EL (cell line): ENCODE results near the gene WDR38.
A peak's percentile ranks its signal among the peaks of the same experiment; 100 is the strongest.

Experiments used
- DNase-seq: peaks from one replicate; pipeline ENCODE4 v3.0.0-alpha.2; 2016

Gene WDR38

GRCh38 chr9:124886461-124886860 is 33.2 kb downstream of the WDR38 start:
- DNase-seq, result no peak

GRCh38 chr9:124886866-124887492 is 33.7 kb downstream of the WDR38 start:
- DNase-seq, result no peak

DNA sequence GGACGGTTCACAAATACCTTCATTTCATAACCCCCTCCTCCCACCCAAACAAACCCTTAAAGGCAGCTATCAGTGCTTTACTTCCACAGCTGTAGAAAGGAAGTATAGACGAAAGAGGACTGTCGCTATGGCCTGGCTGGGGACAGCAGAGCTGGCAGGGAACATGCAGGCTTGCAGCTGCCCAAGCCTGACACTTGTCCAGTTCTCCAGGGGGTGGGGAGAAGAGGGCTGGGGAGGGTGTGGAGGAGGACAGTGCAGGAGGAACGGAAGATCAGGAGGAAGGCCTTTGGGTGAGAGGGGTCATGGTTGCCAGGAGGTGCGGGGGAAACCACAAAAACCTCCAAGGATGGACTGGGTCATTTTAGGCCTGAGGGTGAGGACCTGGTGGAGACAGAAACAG is 34.6 kb downstream of the WDR38 start:
- no peak for DNase-seq

GRCh38 chr9:124889006-124889405 is 35.7 kb downstream of the WDR38 start:
- no peak for DNase-seq

DNA sequence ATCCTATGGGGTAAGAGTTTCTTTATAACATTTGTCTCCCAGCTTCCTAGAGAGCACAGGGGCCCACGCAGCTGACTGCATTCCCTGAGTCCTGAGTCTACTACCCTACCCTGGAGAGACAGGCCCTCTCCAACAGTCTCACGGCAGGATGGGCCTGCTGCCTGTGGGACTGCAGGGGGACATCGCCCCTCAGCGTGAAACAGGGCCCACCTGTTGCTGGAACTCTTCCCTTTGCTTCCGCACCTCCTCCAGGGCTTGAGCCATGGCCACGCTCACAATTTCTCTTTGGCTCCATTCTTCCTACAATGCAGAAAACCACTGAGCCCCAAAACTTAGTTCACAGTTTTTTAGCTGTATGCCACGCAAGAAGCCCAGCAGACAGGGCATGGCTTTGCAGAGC is 36.9 kb downstream of the WDR38 start:
- no peak for DNase-seq

DNA sequence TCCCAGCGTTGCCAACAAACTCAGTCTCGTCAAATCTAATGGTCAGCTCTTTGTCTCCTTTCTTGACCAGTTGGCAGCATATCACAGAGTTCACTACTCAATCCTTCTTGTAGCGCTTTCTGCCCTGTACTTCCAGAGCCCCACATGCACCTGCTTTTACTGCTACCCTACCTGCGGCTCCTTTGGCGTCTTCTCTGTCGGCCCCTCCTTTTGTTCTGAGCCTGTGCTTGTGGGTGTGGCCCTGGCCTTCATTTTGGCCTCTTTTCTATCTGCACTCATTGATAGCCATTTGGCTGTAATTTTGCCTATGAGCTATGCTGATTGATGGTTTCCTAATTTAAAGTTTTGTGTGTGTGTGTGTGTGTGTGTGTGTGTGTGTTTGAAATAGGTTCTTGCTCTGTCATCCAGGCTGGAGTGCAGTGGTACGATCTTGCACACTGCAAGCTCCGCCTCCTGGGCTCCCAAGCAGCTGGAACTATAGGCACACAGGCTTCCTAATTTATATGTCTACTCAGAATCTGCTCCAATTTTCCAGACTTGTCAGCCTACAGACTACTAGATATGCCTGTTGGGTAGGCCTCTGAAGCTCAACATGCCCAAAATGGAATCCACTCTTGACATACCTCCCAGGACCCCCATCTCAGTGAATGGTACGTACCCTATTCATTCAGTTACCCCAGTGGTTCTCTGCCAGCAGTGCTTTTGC is 40.9 kb downstream of the WDR38 start:
- DNase-seq, result no peak

DNA sequence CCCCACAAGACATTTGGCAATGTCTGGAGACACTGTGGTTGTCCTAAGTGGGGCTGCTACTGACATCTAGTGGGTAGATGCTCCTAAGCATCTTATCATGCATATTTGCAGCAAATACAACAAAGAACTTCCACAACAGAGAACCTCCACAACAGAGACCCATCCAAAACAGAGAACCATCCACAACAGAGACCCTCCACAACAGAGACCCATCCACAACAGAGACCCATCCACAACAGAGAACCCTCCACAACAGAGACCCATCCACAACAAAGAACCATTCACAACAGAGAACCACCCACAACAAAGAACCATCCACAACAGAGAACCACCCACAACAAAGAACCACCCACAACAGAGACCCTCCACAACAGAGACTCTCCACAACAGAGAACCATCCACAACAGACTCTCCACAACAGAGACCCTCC is 41.5 kb downstream of the WDR38 start:
- DNase-seq, result peak; percentile 46

DNA sequence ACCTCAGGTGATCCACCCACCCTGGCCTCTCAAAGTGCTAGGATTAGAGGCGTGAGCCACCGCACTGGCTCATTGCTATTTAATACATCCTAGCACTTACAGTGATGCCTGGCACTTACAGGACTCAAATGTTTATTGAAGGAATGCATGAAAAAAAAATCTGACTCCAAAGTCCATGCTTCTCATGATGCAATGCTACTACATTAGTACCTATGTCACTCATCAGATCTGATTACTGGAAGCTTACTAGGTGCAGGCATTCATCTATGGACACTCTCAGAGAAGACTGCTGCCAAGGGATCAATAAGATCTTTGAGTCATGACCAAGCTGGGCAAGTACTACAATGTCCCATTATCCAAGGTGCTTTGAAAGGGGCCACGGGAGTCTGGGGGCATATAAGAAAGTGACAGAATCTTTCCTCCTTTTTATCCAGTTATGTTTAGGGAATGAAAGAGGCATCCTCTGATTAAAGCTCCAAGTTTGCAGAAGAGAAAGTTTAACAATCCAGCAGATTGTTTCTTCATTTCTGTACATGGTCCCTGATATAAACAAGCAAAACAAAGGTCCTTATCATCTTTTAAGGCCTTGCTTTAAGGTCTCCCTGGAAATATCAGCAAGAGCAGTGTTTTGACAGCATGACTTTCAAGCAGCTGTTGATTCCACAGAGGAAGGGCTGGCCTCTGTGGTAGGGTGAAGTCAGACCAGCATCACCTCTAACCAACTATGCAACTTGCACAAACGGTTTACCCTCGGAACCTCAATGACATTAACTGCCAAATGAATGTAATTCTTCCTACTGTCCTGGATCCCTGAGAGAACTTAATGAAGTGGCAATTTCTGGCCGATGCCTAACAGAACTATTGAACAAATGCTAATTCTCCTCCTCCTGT is 44.6 kb downstream of the WDR38 start:
- DNase-seq, result no peak

- DNase-seq, result no peak
These were observed 46.6 kb downstream of the WDR38 start for GRCh38 chr9:124899845-124900244.

GRCh38 chr9:124906966-124907365 is 53.7 kb downstream of the WDR38 start:
- DNase-seq, result no peak
